Measurements from ENCODE around the gene SLITRK6.
"Not testable (repeated sequence)": the region's sequence is repeated elsewhere in the genome, so short reads cannot be mapped to it uniquely, and the experiment has no call there.

SLITRK6 gene

GRCh38 chr13:85798556-85798955 is 663 bp downstream of the SLITRK6 start:
- no peak for TF ChIP-seq CTCF (IDR thresholded peaks at IDR 0.05; ENCODE audit: control insufficient read depth, insufficient read depth, low read depth, low read length, missing control alignments)
- no peak for DNase-seq (ENCODE audit: low read depth)
- no peak overlapping the region for H3K4me3 ChIP-seq (ENCODE audit: control insufficient read depth, low read depth, low read length)

DNA sequence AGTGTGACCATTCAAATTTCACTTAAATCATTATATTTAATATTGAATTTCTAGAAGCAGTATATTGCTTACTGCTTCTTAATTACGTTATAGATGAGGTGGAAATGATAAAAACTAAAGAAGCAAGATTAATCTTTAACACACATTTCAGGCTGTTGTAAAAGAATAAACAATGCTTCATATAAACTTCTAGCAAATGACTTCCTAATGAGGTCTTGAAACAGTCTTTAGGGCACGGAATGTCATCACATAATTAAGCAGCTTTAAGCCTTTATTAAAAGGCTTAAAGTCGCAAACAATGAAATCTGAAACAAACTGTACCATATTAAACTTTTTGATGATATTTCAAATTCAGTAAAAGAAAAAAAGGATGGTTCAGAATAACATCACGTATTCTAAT is 1.9 kb downstream of the SLITRK6 start:
- no peak for TF ChIP-seq CTCF (IDR thresholded peaks at IDR 0.05; ENCODE audit: control insufficient read depth, insufficient read depth, low read depth, low read length, missing control alignments)
- H3K4me3 ChIP-seq (ENCODE audit: control insufficient read depth, low read depth, low read length) = no peak overlapping the region
- DNase-seq (ENCODE audit: low read depth) = no peak

- no peak overlapping the region for H3K4me3 ChIP-seq (ENCODE audit: control insufficient read depth, low read depth, low read length)
- no peak for DNase-seq (ENCODE audit: low read depth)
- TF ChIP-seq CTCF (IDR thresholded peaks at IDR 0.05; ENCODE audit: control insufficient read depth, insufficient read depth, low read depth, low read length, missing control alignments) = no peak
Measured at GRCh38 chr13:85785205-85785604, 14.0 kb downstream of the SLITRK6 start.

DNA sequence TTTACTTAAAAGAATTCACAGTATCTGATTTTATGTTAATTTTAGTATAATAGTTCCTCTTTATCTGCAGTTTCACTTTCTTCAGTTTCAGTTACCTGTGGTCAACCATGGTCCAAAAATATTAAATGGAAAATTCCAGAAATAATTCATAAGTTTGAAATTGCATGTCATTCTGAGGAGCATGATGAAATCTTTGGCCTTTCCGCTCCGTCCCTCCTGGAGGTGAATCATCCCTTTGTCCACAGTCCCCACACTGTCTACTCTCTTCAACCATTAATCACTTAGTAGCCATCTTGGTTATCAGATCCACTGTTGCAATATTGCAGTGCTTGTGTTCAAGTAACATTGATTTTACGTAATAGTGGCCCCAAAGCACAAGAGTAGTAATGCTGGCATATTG is 26.9 kb downstream of the SLITRK6 start:
- DNase-seq (ENCODE audit: low read depth) = no peak
- no peak for TF ChIP-seq CTCF (IDR thresholded peaks at IDR 0.05; ENCODE audit: control insufficient read depth, insufficient read depth, low read depth, low read length, missing control alignments)
- no peak overlapping the region for H3K4me3 ChIP-seq (ENCODE audit: control insufficient read depth, low read depth, low read length)

GRCh38 chr13:85771856-85772255 is 27.4 kb downstream of the SLITRK6 start:
- TF ChIP-seq CTCF (IDR thresholded peaks at IDR 0.05; ENCODE audit: control insufficient read depth, insufficient read depth, low read depth, low read length, missing control alignments) = no peak
- no peak for DNase-seq (ENCODE audit: low read depth)
- no peak overlapping the region for H3K4me3 ChIP-seq (ENCODE audit: control insufficient read depth, low read depth, low read length)

GRCh38 chr13:85768946-85769345 is 30.3 kb downstream of the SLITRK6 start:
- H3K4me3 ChIP-seq (ENCODE audit: control insufficient read depth, low read depth, low read length) = no peak overlapping the region
- no peak for TF ChIP-seq CTCF (IDR thresholded peaks at IDR 0.05; ENCODE audit: control insufficient read depth, insufficient read depth, low read depth, low read length, missing control alignments)
- DNase-seq (ENCODE audit: low read depth) = no peak

DNA sequence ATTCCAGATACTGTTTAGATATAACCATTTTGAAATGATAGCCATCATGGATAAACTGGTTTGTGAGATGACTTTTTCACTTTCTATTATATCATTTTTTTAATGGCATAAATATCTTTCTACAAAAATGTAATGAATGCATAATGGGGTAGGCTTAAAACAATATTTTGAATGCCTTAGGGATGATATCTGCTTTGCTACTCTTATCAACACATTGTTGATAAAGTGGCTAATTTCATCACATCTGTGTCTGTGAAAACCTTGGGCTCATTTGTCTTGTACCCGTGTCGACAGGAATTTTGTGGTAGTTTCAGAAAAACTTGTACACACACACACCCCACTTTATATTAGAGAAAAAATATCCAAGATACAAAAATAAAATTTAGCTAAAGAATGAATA is 44.1 kb downstream of the SLITRK6 start:
- no peak for DNase-seq (ENCODE audit: low read depth)
- no peak overlapping the region for H3K4me3 ChIP-seq (ENCODE audit: control insufficient read depth, low read depth, low read length)
- no peak for TF ChIP-seq CTCF (IDR thresholded peaks at IDR 0.05; ENCODE audit: control insufficient read depth, insufficient read depth, low read depth, low read length, missing control alignments)

GRCh38 chr13:85743201-85743770 is 55.9 kb downstream of the SLITRK6 start:
- not testable (repeated sequence) for H3K4me3 ChIP-seq (ENCODE audit: control insufficient read depth, low read depth, low read length); DNase-seq (ENCODE audit: low read depth)
